Measurements from ENCODE around the gene FRMD4B. TPM values are rescaled to one million over a fixed set of nuclear protein-coding genes. Genes with fewer than 3 reads are reported as not detected.
"Not testable (repeated sequence)": the region's sequence is repeated elsewhere in the genome, so short reads cannot be mapped to it uniquely, and the experiment has no call there.

The FRMD4B gene
- total and polyA plus RNA-seq, 7 donors: 1.1 to 4.0 (median 2.9) TPM

DNA sequence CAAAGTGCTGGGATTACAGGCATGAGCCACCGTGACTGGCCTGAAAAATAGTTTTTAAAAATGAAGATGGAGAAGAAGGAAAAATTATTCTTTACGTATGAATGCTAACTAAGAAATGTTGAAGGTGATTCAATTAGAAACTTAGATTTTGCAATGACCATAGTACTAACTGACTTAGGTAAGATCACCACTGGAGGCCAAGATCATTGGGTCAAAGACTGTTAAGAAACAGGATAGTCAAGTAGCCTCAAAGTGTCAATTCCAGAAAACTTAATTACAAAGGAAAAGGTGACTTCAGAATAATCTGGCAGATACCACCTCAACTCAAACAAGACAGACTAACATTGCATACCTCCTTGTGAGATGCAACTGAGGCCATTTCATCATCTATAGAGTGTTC, 119.3 kb downstream of the FRMD4B start:
- Histone ChIP-seq H3K27me3 (ENCODE audit: insufficient read depth in 3 of 3, low read length in 2 of 3) (no peaks in the 10 kb centered on the region), H3K36me3 (ENCODE audit: insufficient read depth in 1 of 2, low read depth in 1 of 2) (no peaks in the 10 kb centered on the region), H3K4me3 (no peak overlapping the region), H3K9me3 (no peaks in the 10 kb centered on the region), H3K27ac (no peak overlapping the region), H3K4me1 (no peaks in the 10 kb centered on the region)
- intact Hi-C loops (cut with DNase I): no loop called here
- TF ChIP-seq, protein P1, sequence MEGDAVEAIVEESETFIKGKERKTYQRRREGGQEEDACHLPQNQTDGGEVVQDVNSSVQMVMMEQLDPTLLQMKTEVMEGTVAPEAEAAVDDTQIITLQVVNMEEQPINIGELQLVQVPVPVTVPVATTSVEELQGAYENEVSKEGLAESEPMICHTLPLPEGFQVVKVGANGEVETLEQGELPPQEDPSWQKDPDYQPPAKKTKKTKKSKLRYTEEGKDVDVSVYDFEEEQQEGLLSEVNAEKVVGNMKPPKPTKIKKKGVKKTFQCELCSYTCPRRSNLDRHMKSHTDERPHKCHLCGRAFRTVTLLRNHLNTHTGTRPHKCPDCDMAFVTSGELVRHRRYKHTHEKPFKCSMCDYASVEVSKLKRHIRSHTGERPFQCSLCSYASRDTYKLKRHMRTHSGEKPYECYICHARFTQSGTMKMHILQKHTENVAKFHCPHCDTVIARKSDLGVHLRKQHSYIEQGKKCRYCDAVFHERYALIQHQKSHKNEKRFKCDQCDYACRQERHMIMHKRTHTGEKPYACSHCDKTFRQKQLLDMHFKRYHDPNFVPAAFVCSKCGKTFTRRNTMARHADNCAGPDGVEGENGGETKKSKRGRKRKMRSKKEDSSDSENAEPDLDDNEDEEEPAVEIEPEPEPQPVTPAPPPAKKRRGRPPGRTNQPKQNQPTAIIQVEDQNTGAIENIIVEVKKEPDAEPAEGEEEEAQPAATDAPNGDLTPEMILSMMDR (IDR thresholded peaks at IDR 0.05): no peak
- no peak for DNase-seq
- no peak for ATAC-seq
- 81 to 94% (median 83%) methylated on average over 2 of the region's 2 CpGs for WGBS, 3 donors

GRCh38 chr3:69266071-69266470, 119.8 kb downstream of the FRMD4B start:
- ATAC-seq; H3K4me3 ChIP-seq; H3K36me3 ChIP-seq (ENCODE audit: insufficient read depth in 1 of 2, low read depth in 1 of 2); H3K27me3 ChIP-seq (ENCODE audit: insufficient read depth in 3 of 3, low read length in 2 of 3); H3K27ac ChIP-seq; DNase-seq; H3K9me3 ChIP-seq; H3K4me1 ChIP-seq; intact Hi-C loops (cut with DNase I): not testable (repeated sequence)
- WGBS, 3 donors: 92 to 94% (median 92%) methylated on average over 2 of the region's 2 CpGs

DNA sequence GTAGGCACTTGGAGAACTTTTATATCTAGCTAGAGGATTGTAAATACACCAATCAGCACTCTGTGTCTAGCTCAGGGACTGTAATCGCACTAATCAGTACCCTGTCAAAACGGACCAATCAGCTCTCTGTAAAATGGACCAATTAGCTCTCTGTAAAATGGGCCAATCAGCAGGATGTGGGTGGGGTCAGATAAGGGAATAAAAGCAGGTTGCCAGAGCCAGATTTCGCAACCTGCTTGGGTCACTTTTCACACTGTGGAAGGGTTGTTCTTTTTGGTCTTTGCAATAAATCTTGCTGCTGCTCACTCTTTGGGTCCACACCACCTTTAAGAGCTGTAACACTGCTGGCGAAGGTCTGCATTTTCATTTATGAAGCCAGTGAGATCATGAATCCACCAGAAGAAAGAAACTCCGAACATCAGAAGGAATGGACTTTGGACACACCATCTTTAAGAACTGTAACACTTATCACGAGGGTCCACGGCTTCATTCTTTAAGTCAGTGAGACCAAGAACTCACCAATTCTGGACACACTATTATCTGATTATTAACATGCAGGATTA, 125.0 kb downstream of the FRMD4B start:
- intact Hi-C loops (cut with DNase I); H3K27me3 ChIP-seq (ENCODE audit: insufficient read depth in 3 of 3, low read length in 2 of 3); H3K4me3 ChIP-seq; H3K27ac ChIP-seq; DNase-seq; H3K36me3 ChIP-seq (ENCODE audit: insufficient read depth in 1 of 2, low read depth in 1 of 2); ATAC-seq; H3K4me1 ChIP-seq; H3K9me3 ChIP-seq: not testable (repeated sequence)
- WGBS, 3 donors: 93 to 95% (median 94%) methylated on average over 7 of the region's 7 CpGs

DNA sequence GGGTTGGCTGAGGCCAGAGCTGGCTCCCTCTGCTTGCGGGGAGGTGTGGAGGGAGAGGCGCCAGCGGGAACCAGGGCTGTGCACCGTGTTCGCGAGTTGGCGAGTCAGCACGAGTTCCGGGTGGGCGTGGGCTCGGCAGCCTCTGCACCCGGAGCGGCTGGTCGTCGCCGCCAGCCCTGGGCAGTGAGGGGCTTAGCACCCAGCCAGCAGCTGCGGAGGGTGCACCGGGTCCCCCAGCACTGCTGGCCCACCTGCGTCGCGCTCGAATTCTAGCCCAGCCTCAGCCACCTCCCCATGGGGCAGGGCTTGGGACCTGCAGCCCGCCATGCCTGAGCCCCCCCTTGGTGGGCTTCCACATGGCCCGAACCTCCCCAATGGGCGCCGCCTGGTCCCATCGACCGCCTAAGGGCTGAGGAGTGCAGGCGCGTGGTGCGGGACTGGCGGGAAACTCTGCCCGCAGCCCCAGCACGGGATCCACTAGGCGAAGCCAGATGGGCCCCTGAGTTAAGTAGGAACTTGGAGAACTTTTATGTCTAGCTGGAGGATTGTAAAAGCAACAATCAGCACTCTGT, 125.6 kb downstream of the FRMD4B start:
- H3K27me3 ChIP-seq (ENCODE audit: insufficient read depth in 3 of 3, low read length in 2 of 3): no peaks in the 10 kb centered on the region
- no peaks in the 10 kb centered on the region for H3K36me3 ChIP-seq (ENCODE audit: insufficient read depth in 1 of 2, low read depth in 1 of 2)
- H3K27ac ChIP-seq: no peak overlapping the region
- no peaks in the 10 kb centered on the region for H3K9me3 ChIP-seq
- ATAC-seq (no peak), DNase-seq (no peak)
- H3K4me3 ChIP-seq: no peak overlapping the region
- WGBS, 3 donors: 93 to 95% (median 94%) methylated on average over 34 to 35 of the region's 35 CpGs
- no peaks in the 10 kb centered on the region for H3K4me1 ChIP-seq
- TF ChIP-seq, protein P1 (IDR thresholded peaks at IDR 0.05): no peak
- intact Hi-C loops (cut with DNase I): no loop called here

DNA sequence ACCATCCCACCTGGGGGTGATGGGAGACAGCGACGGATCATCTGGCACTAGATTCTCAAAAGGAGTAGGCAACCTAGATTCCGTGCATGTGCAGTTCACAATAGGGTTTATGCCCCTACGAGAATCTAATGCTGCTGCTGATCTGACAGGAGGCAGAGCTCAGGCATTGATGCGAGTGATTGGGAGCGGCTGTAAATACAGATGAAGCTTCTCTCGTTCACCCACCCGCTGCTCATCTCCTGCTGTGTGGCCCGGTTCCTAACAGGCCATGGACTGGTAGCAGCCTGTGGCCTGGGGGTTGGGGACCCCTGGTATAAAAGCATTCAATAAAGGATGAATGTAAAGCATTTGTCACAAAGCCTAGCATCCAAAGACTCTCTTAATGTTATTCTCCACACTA, 126.8 kb downstream of the FRMD4B start:
- 91 to 95% (median 93%) methylated on average over 9 of the region's 9 CpGs for WGBS, 3 donors
- no peak for DNase-seq
- no peak for ATAC-seq
- no peaks in the 10 kb centered on the region for H3K27me3 ChIP-seq (ENCODE audit: insufficient read depth in 3 of 3, low read length in 2 of 3)
- H3K36me3 ChIP-seq (ENCODE audit: insufficient read depth in 1 of 2, low read depth in 1 of 2): no peaks in the 10 kb centered on the region
- H3K9me3 ChIP-seq: no peaks in the 10 kb centered on the region
- TF ChIP-seq, protein P1 (IDR thresholded peaks at IDR 0.05): no peak
- intact Hi-C loops (cut with DNase I): no loop called here
- no peak overlapping the region for H3K4me3 ChIP-seq
- no peak overlapping the region for H3K27ac ChIP-seq
- no peaks in the 10 kb centered on the region for H3K4me1 ChIP-seq

DNA sequence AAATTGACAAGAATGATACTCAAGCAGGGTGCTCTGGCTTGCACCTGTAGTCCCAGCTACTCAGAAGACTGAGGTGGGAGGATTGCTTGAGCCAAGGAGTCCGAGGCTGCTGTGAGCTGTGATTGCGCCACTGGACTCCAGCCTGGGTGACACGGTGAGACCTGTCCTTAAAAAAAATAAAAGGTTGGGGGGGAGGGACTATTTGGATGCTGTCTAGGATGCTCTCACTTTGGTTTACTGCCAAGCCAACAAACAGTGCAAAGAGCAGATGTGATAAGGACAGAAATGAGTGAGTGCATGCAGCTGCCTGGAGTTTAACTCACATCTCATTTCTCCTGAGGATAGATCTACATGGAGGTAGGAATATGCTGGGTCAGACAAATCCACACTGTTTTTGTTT, 130.0 kb downstream of the FRMD4B start:
- no peaks in the 10 kb centered on the region for H3K4me1 ChIP-seq
- H3K27me3 ChIP-seq (ENCODE audit: insufficient read depth in 3 of 3, low read length in 2 of 3): no peaks in the 10 kb centered on the region
- DNase-seq (no peak), ATAC-seq (no peak)
- H3K36me3 ChIP-seq (ENCODE audit: insufficient read depth in 1 of 2, low read depth in 1 of 2): no peaks in the 10 kb centered on the region
- H3K9me3 ChIP-seq: no peaks in the 10 kb centered on the region
- intact Hi-C loops (cut with DNase I): no loop called here
- TF ChIP-seq, protein P1 (IDR thresholded peaks at IDR 0.05): no peak
- WGBS, 3 donors: 56 to 59% (median 59%) methylated on average over 3 of the region's 3 CpGs
- no peak overlapping the region for H3K4me3 ChIP-seq
- no peak overlapping the region for H3K27ac ChIP-seq
